KMS-11 (cell line): ENCODE results near the gene CPOX.

Experiments used
- H2AFZ ChIP-seq: fragments of 200-600 bp; sonication (generic); 2 replicates; pipeline ENCODE4 v1.6.1; 2016; ENCODE audit warnings: antibody characterized with exemption, mixed run types, low read depth
- H3K27ac ChIP-seq: fragments of 200-600 bp; sonication (generic); 2 replicates; pipeline ENCODE4 v1.6.1; 2016; ENCODE audit warnings: mild to moderate bottlenecking, mixed run types
- H3K27me3 ChIP-seq: fragments of 200-600 bp; sonication (generic); 2 replicates; pipeline ENCODE4 v1.6.1; 2017; ENCODE audit warnings: mild to moderate bottlenecking, low read depth, mixed run types, moderate library complexity; ENCODE audit not compliant: insufficient read depth
- H3K36me3 ChIP-seq: fragments of 200-600 bp; sonication (generic); 2 replicates; pipeline ENCODE4 v1.6.1; 2017; ENCODE audit warnings: mild to moderate bottlenecking, mixed run types; ENCODE audit not compliant: insufficient read depth
- H3K4me1 ChIP-seq: fragments of 200-600 bp; sonication (generic); 2 replicates; pipeline ENCODE4 v1.6.1; 2016; ENCODE audit warnings: mild to moderate bottlenecking, low read depth, mixed run types; ENCODE audit not compliant: poor library complexity, severe bottlenecking
- H3K4me2 ChIP-seq: fragments of 200-600 bp; sonication (generic); 2 replicates; pipeline ENCODE4 v1.7.0; 2016; ENCODE audit warnings: mild to moderate bottlenecking, mixed run types
- H3K4me3 ChIP-seq: fragments of 200-600 bp; sonication (generic); IDR thresholded peaks from 2 replicates; pipeline ENCODE4 v1.6.1; 2017; ENCODE audit warnings: low read depth, low read length, mixed read lengths; ENCODE audit not compliant: insufficient read depth
- H3K79me2 ChIP-seq: fragments of 200-600 bp; sonication (generic); 2 replicates; pipeline ENCODE4 v1.6.1; 2016; ENCODE audit warnings: low read depth, mixed run types; ENCODE audit not compliant: insufficient read depth
- H3K9ac ChIP-seq: fragments of 200-600 bp; sonication (generic); 2 replicates; pipeline ENCODE4 v1.6.1; 2016; ENCODE audit warnings: mild to moderate bottlenecking, mixed run types
- H4K20me1 ChIP-seq: fragments of 200-600 bp; sonication (generic); 2 replicates; pipeline ENCODE4 v1.6.1; 2016; ENCODE audit warnings: mild to moderate bottlenecking, mixed run types; ENCODE audit not compliant: insufficient read depth
- CTCF ChIP-seq: fragments of 200-600 bp; sonication (generic); conservative IDR thresholded peaks from 2 replicates; pipeline ENCODE4 v1.6.1; 2017; ENCODE audit warnings: low read depth, mild to moderate bottlenecking, antibody characterized with exemption, low read length, moderate library complexity, mixed read lengths

Gene CPOX

GRCh38 chr3:98551754-98552153 is 41.7 kb downstream of the CPOX start:
- H3K4me2 ChIP-seq, result no peak overlapping the region; the same call in 1 of the 2 replicates
- H2AFZ ChIP-seq, result no peak overlapping the region
- H3K27me3 ChIP-seq, result no peaks in the 10 kb centered on the region
- H4K20me1 ChIP-seq, result no peaks in the 10 kb centered on the region
- no peak overlapping the region for H3K27ac ChIP-seq
- peaks cover 86% of the 10 kb centered on the region for H3K4me1 ChIP-seq
- no peaks in the 10 kb centered on the region for H3K79me2 ChIP-seq
- no peak overlapping the region for H3K4me3 ChIP-seq
- no peak overlapping the region for H3K9ac ChIP-seq
- TF ChIP-seq CTCF, result no peak
- H3K36me3 ChIP-seq, result no peaks in the 10 kb centered on the region

DNA sequence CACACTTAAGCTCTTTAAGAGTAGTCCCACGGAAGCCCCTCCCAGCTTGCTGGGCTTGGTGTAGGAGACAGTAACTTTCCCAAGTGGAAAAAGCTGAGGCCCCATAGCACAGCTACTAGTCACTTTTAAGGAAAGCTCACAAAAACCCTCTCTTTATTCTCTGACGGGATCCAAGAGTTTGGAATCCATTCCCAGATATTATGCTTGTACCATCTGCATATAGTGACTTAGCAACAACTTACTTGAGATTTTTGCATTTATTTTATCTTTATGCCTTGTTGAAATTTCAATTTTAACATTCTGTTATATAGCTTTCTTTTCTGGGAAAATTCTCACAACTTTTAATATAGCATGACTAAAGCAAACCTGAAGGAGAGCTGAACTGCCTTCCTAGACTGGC is 42.2 kb downstream of the CPOX start:
- no peak overlapping the region for H3K9ac ChIP-seq
- H3K27me3 ChIP-seq, result no peaks in the 10 kb centered on the region
- H3K79me2 ChIP-seq, result no peaks in the 10 kb centered on the region
- no peak for TF ChIP-seq CTCF
- H3K4me3 ChIP-seq, result no peak overlapping the region
- peaks cover 86% of the 10 kb centered on the region for H3K4me1 ChIP-seq
- no peak overlapping the region for H2AFZ ChIP-seq
- no peaks in the 10 kb centered on the region for H3K36me3 ChIP-seq
- no peaks in the 10 kb centered on the region for H4K20me1 ChIP-seq
- H3K27ac ChIP-seq, result no peak overlapping the region
- no peak overlapping the region for H3K4me2 ChIP-seq

- no peaks in the 10 kb centered on the region for H4K20me1 ChIP-seq
- H3K4me1 ChIP-seq, result peaks cover 90% of the 10 kb centered on the region
- no peak for TF ChIP-seq CTCF
- no peaks in the 10 kb centered on the region for H3K27me3 ChIP-seq
- no peaks in the 10 kb centered on the region for H3K79me2 ChIP-seq
- H3K27ac ChIP-seq, result no peak overlapping the region
- H3K36me3 ChIP-seq, result no peaks in the 10 kb centered on the region
- H3K4me3 ChIP-seq, result no peak overlapping the region
- no peak overlapping the region for H3K9ac ChIP-seq
- no peak overlapping the region for H2AFZ ChIP-seq
- no peak overlapping the region for H3K4me2 ChIP-seq
Observed at GRCh38 chr3:98550833-98551232, 42.6 kb downstream of the CPOX start.

DNA sequence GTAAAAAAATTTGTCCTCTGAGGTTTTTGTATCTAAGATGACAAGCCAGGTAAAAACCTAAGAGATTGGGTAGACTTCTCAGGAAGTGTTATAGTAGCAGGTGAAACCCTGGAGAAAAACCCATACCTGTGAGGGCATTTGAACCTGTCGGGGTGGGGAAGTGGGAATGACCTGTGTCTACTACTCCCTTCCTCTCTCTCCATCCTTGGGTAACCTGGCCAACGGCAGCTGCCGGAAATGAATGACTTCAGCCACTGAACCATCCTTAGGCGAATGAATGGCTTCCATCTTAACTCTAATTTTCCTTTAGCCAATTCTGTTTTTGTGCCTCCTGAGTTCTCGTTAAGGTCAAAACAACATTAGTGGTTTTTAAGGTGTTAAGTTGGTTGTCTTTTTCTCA is 44.9 kb downstream of the CPOX start:
- Histone ChIP-seq H3K4me1 (peaks cover 94% of the 10 kb centered on the region), H2AFZ (no peak overlapping the region), H3K4me2 (no peak overlapping the region), H3K79me2 (no peaks in the 10 kb centered on the region), H3K27ac (no peak overlapping the region), H3K4me3 (no peak overlapping the region), H3K36me3 (no peaks in the 10 kb centered on the region; the same call in 1 of the 2 replicates), H3K9ac (no peak overlapping the region), H4K20me1 (no peaks in the 10 kb centered on the region), H3K27me3 (no peaks in the 10 kb centered on the region)
- TF ChIP-seq CTCF, result no peak

- H3K4me2 ChIP-seq, result peak overlapping the region; percentile 98
- no peaks in the 10 kb centered on the region for H3K27me3 ChIP-seq
- H3K4me3 ChIP-seq, result peak overlapping the region; percentile 22
- H3K27ac ChIP-seq, result peak overlapping the region; percentile 73
- peaks cover 97% of the 10 kb centered on the region for H3K4me1 ChIP-seq
- H2AFZ ChIP-seq, result peak overlapping the region; percentile 42
- H3K36me3 ChIP-seq, result no peaks in the 10 kb centered on the region; the same call in 1 of the 2 replicates
- no peaks in the 10 kb centered on the region for H3K79me2 ChIP-seq
- no peaks in the 10 kb centered on the region for H4K20me1 ChIP-seq
- no peak for TF ChIP-seq CTCF
- H3K9ac ChIP-seq, result peak overlapping the region; percentile 45; the same call in 1 of the 2 replicates
Observed at GRCh38 chr3:98545940-98546339, 47.5 kb downstream of the CPOX start.
